GM18858 (cell line): ENCODE results near the gene SHROOM2.

Source experiments
- ATAC-seq: cut with Tn5 transposase; IDR thresholded peaks from one replicate; pipeline ENCODE4 v1.9.1; 2021; ENCODE audit not compliant: unreplicated experiment

SHROOM2 gene

GRCh38 chrX:9862953-9863352, 76.7 kb downstream of the SHROOM2 start:
- no peak for ATAC-seq

GRCh38 chrX:9864011-9864410, 77.8 kb downstream of the SHROOM2 start:
- ATAC-seq = no peak

DNA sequence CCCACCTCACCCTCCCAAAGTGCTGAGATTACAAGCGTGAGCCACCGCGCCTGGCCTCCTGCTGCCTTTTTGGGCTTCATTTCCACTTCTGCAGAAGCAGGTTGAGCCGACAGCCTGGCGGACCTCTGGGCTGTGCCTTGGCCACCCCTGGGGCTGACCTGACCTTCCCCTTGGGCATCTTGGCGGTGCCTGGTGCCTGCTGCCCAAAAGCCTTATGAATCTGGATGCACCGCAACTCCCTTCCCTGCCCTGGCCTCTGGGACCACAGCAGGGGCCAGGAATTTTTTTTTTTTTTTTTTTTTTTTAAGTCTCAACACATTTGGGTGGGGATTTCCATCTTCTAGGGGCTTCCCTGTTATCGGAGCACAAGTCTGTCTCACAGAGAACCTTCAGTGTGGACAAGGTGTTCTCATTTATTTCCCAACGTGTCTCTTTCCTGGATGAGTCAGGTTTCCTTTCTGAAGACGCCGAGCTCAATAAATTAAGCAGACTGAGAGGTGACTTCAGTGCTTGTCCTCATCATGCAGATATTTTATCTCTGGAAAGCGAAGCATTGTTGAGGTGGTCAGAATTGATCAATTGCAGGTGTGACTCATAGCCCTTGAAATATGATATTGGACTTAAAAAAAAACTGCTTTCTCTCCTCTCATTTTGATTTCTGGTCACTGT, 79.7 kb downstream of the SHROOM2 start:
- no peak for ATAC-seq

- ATAC-seq = no peak
Observed at GRCh38 chrX:9866633-9867032, 80.4 kb downstream of the SHROOM2 start.

- ATAC-seq = no peak
Observed at GRCh38 chrX:9867226-9867625, 81.0 kb downstream of the SHROOM2 start.

DNA sequence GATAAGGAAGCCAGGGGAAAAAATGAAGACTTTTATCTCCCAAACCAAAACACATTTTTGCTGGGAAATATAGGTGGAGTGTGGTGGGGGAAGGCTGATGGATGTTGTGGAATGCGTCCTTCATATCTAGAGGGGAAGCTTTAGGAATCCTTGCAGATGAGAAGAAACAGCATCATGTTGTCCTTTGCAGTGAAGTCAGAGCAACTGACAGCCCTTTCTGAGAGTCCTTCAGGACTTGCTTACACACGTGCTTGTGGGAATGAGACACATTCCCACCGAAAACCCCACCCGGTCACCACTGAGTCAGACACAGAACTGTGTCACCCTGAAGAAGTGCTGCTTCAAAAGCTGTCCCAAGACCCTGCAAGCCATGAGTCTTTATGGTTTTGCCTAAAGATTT, 81.5 kb downstream of the SHROOM2 start:
- ATAC-seq = no peak

DNA sequence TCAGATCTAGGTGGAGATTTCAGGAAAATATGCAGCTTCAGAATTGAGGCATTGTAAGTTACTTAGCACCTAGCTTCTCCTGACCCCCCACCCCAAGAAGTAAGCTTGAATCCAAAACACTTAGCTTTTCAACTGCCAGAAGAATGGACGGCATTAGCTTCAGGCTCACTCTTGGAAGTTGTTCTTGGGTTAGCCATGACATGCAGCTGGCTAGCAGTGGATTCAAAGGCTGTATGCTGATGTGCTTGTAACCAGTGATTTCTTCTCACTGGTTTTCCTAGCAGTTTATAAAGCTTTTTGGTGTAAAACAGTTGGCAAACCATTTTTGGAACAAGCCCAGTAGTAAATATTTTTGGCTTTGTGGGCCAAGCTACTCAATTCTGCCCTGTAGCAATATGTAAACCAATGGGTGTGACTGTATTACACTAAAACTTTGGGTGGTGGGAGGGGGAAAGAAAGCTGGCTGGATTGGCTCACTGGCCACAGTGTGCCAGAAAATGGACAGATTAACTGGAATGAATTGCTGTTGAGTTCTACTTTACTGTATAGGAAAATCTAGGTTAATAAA, 85.6 kb downstream of the SHROOM2 start:
- no peak for ATAC-seq

DNA sequence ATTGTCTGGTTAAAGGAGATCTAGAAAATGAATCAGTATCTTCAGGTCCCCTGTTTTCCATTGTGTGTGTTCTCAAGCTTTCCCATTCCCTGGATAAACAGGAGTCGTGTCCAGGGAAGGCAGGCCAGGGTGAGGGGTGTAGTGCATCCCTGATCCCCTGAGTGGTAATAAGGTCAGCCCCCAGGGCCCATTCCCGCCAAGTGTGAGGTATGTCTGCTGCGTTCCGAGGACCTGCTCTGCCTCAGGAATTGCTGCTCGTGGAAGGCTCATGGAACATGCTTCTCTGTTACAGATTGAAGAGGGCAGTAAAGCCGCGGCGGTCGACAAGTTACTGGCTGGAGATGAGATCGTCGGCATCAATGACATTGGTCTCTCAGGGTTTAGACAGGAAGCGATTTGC, 87.1 kb downstream of the SHROOM2 start:
- no peak for ATAC-seq

DNA sequence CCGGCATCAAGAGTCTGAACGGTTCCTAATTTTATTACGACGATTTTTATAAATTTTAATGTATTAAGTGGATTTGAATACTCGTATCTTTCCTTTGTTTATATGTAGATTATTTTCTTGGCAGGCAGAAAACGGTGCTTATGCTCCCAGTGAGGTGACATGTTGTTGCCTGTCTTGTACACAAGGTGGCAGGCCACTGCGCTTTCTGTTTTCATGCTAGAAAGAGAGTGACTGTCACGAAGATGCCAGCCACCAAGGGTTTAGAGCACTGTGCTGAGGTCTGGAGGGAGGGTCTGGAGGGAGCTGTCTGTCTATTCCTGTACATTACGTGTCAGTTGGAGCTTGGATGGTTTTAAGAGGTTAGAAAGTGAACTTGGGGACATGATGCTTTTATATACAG, 87.7 kb downstream of the SHROOM2 start:
- peak; percentile 87 for ATAC-seq

- ATAC-seq = no peak
Observed at GRCh38 chrX:9874483-9874882, 88.3 kb downstream of the SHROOM2 start.

DNA sequence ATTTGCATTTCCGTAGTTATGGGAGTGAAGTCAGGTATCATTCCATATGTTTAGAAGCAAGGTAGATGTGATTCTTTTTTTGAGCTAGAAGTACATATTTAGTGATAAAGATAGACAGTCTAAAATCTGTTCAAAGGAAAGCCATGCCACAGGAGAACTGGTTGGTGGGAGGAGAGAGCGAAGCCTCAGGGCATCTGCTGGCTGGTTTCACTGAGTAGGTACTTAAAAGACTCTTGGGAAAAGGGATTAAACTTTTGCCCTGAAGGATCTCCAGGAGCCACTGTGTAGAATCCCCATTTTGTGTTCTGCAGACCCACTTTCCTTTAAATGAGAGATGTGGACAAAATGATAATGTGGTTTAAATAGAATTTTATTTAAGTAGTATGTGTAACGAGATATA, 89.6 kb downstream of the SHROOM2 start:
- ATAC-seq = no peak

- no peak for ATAC-seq
Observed at GRCh38 chrX:9876201-9876600, 90.0 kb downstream of the SHROOM2 start.

DNA sequence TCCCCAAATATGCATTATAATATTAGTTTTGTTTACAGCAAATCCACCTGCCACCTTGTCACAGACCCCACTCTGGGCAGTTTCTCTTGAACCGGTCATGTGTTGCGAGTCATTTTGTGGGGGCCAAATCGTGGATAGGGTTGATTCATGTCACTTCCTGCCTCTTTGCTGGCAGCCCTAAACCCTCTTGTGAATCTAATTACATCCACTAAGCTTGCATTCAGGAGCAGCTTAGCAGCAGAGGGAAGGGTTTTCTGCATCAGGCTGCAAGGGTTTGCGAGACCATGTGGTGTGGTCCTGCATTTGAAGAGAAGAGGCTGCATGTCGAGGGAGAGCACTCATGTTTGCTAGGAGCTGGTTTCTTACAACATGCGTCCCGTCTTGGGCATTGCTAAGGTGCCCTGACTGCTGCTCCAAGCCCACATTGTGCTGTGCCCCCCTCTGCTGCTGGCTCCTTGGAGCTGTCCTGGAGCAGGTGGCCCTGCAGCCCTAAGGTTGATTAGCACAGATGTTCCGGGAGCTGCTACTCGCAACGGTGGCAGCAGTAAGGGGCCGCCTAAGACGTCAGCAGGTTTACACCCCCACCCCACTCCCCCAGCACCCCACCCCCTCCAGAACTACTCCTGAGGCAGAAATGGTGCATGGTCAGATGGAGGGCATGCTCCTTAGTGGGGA, 92.1 kb downstream of the SHROOM2 start:
- no peak for ATAC-seq

- ATAC-seq = no peak
Observed at GRCh38 chrX:9880237-9880636, 94.0 kb downstream of the SHROOM2 start.

DNA sequence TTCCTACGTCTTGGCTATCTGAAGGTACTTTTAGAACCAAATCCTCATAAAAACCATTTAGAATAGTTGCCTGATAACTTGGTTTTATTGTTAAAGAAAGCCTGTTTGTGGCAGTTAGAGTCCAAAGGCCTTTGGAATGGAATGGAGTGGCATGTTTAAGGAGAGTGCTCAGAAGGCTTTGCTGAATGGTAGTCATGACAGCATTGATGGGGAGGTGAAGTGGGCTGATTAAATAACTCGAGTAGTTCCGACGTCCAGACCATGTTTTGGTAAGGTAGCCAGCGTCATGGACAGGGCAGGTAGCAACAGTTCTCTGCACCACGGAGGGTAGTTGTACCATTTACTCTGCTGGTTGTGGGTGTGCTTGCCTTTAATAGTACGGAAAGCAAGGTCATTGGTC, 94.6 kb downstream of the SHROOM2 start:
- ATAC-seq = no peak

DNA sequence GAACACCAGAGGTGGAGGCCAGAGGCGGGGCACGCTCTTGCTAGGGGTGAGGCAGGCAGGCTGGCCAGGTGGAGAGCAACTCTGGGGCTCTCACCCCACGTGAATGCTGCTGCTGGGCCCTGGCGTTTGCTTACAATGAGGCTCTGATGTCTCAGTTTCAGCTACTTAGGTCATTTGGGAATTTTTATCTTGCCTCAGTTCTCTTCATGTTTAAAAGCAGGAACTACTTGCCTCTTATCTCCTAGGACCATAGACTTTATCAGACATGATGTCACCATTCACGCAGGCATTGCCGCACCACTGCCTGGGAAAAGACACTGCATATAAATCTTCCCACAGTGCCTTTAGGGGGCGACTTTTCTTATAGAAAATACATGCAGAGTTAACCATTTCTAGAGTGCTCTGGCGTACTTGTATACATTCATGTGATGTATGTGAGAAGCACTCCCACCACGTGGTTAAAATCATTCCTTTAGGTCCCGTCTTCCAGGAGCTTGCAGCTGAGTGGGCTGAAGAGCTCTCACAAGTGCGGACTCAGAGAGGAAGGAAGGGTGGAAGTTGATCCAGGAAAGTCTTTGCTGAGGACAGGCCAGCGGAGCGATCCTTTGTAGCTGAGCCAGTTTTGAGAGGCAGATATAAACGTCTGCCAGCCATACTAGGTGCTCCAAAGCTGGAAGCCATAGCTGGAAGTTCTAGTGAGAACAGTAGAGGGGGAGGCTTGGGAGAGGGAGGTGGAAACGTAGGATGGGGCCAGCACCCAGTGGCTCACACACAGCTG, 96.6 kb downstream of the SHROOM2 start:
- no peak for ATAC-seq

DNA sequence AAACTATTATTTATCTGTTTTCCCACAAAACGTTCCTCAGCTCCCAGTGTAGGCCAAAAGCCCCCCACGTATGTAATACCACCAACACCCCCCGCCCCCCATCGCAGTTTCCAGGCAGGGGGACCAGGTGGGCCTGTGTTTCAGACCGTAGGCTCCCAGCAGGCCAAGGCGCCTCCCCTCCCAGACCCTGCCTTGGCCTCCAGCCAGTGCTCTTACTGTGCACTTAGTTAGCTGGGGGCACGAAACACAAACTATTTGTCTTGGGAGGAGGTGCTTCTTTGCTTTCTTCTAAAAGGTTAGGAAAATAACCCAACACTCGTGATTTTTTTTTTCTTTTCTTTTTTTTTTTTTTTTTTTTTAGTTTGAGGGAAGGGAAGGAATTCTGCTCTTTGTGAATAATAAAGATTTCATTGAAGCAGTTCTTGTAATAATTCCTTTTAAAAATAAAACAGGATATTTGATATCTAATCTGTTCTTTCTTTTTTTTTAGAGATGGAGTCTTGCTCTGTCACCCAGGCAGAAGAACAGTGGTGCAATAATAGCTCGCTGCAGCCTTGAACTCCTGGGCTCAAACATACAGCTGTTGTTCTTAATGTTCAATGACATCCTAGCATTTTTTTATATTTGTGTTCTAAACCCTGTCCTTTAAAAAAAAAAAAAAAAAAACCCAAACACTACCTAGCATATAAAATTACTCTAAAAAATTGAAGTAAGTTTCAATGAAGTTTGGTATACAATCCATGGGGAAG, 98.0 kb downstream of the SHROOM2 start:
- ATAC-seq = no peak

DNA sequence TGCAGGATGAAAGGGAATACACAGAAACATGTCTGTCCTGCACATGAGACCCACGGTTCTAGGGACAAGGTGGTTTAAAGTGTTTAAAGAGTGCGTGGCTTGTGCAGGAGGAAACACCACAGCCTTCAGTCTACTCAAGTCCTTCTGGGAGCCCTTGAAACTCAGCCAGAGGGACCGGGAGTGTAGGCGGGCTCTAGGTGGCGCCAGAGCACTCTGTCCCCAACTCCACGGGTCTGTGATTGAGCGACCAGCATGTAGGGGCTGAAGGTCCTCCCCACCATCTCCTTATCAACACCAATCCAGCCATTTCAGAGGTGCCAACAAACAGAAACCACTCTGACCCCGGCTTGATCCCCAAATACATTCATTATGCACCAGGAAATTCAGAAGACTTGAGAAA, 98.9 kb downstream of the SHROOM2 start:
- ATAC-seq = no peak

- no peak for ATAC-seq
Observed at GRCh38 chrX:9887659-9888297, 101.5 kb downstream of the SHROOM2 start.

GRCh38 chrX:9888953-9889470, 102.8 kb downstream of the SHROOM2 start:
- no peak for ATAC-seq
